ENCODE measurements around the gene ZNF469.

GRCh38 chr16:88333848-88334777, 48.6 kb upstream of the ZNF469 start:
- no peak for TF ChIP-seq POLR2A (IDR thresholded peaks at IDR 0.05)
- no peak for TF ChIP-seq CTCF (IDR thresholded peaks at IDR 0.05 in 4 of 5, conservative IDR thresholded peaks at IDR 0.05 in 1 of 5)
